ENCODE results near the gene PLD5. TPM values are rescaled to one million over a fixed set of nuclear protein-coding genes. Genes with fewer than 3 reads are reported as not detected.
"Not testable (repeated sequence)": the region's sequence is repeated elsewhere in the genome, so short reads cannot be mapped to it uniquely, and the experiment has no call there.

Gene PLD5
- polyA plus RNA-seq, 1 donor = 1.4 TPM

GRCh38 chr1:242209063-242209462 lies 315.4 kb downstream of the PLD5 start:
- no peak for DNase-seq

GRCh38 chr1:242208021-242208420 lies 316.5 kb downstream of the PLD5 start:
- DNase-seq = no peak

- DNase-seq = no peak
Observed at GRCh38 chr1:242206994-242207393, 317.5 kb downstream of the PLD5 start.

GRCh38 chr1:242205622-242206489 lies 318.6 kb downstream of the PLD5 start:
- DNase-seq = no peak

- no peak for DNase-seq
Observed at GRCh38 chr1:242203262-242203661, 321.2 kb downstream of the PLD5 start.

- DNase-seq = no peak
Observed at GRCh38 chr1:242201090-242201489, 323.4 kb downstream of the PLD5 start.

GRCh38 chr1:242199776-242200458 lies 324.6 kb downstream of the PLD5 start:
- no peak for DNase-seq

- peak; percentile 19 for DNase-seq
Observed at GRCh38 chr1:242197907-242198820, 326.3 kb downstream of the PLD5 start.

GRCh38 chr1:242196914-242197313 lies 327.6 kb downstream of the PLD5 start:
- DNase-seq = no peak

- no peak for DNase-seq
Observed at GRCh38 chr1:242196101-242196500, 328.4 kb downstream of the PLD5 start.

- no peak for DNase-seq
Observed at GRCh38 chr1:242189591-242189990, 334.9 kb downstream of the PLD5 start.

- DNase-seq = no peak
Observed at GRCh38 chr1:242187816-242188215, 336.7 kb downstream of the PLD5 start.

GRCh38 chr1:242187171-242187570 lies 337.3 kb downstream of the PLD5 start:
- DNase-seq = no peak

GRCh38 chr1:242185731-242186130 lies 338.8 kb downstream of the PLD5 start:
- no peak for DNase-seq

GRCh38 chr1:242184955-242185354 lies 339.5 kb downstream of the PLD5 start:
- no peak for DNase-seq

GRCh38 chr1:242179767-242180166 lies 344.7 kb downstream of the PLD5 start:
- not testable (repeated sequence) for DNase-seq

GRCh38 chr1:242178924-242179708 lies 345.4 kb downstream of the PLD5 start:
- DNase-seq = no peak

- no peak for DNase-seq
Observed at GRCh38 chr1:242178436-242178835, 346.1 kb downstream of the PLD5 start.

GRCh38 chr1:242162140-242162539 lies 362.4 kb downstream of the PLD5 start:
- DNase-seq = no peak

- no peak for DNase-seq
Observed at GRCh38 chr1:242147096-242147976, 377.2 kb downstream of the PLD5 start.

GRCh38 chr1:242146652-242147051 lies 377.8 kb downstream of the PLD5 start:
- DNase-seq = no peak

Measured in hindlimb muscle (tissue), 1 donor.